Endodermal cell (in vitro differentiated cells): ENCODE data around the gene MYLK2. TPM values are rescaled to one million over a fixed set of nuclear protein-coding genes. Genes with fewer than 3 reads are reported as not detected.
A peak's percentile ranks its signal among the peaks of the same experiment; 100 is the strongest.

Source experiments
- DNase-seq: peaks from one replicate; pipeline ENCODE4 v3.0.0-alpha.2; 2017
- H3K27ac ChIP-seq: 2 replicates; pipeline ENCODE4 v1.5.1; 2013; ENCODE audit warnings: mild to moderate bottlenecking, low read depth, low read length, moderate library complexity
- H3K27me3 ChIP-seq: 2 replicates; pipeline ENCODE4 v1.6.1; 2013; ENCODE audit warnings: mild to moderate bottlenecking, low read length, moderate library complexity; ENCODE audit not compliant: insufficient read depth, control insufficient read depth, poor library complexity, severe bottlenecking
- H3K36me3 ChIP-seq: 2 replicates; pipeline ENCODE4 v1.7.0; 2013; ENCODE audit warnings: mild to moderate bottlenecking, low read length, moderate library complexity; ENCODE audit not compliant: control insufficient read depth, insufficient read depth
- H3K4me1 ChIP-seq: one replicate; pipeline ENCODE4 v1.7.0; 2013; ENCODE audit warnings: low read length; ENCODE audit not compliant: control insufficient read depth, insufficient read depth
- H3K4me3 ChIP-seq: 2 replicates; pipeline ENCODE4 v1.5.1; 2013; ENCODE audit warnings: mild to moderate bottlenecking, low read length, moderate library complexity
- H3K9ac ChIP-seq: 2 replicates; pipeline ENCODE4 v1.6.1; 2013; ENCODE audit warnings: mild to moderate bottlenecking, low read length, moderate library complexity; ENCODE audit not compliant: poor library complexity, severe bottlenecking; ENCODE audit errors: extremely low read depth
- H3K9me3 ChIP-seq: 2 replicates; pipeline ENCODE4 v1.6.1; 2013; ENCODE audit warnings: mild to moderate bottlenecking, low read length, moderate library complexity; ENCODE audit not compliant: control insufficient read depth
- H3K27ac Mint-ChIP-seq: 2 replicates; pipeline ENCODE4 v1.8.0; 2020; ENCODE audit warnings: mixed read lengths
- H3K27me3 Mint-ChIP-seq: 2 replicates; pipeline ENCODE4 v1.8.0; 2021; ENCODE audit warnings: mild to moderate bottlenecking, mixed read lengths; ENCODE audit not compliant: insufficient read depth
- H3K36me3 Mint-ChIP-seq: 2 replicates; pipeline ENCODE4 v1.8.0; 2020; ENCODE audit warnings: low read depth, mixed read lengths
- H3K4me1 Mint-ChIP-seq: 2 replicates; pipeline ENCODE4 v1.8.0; 2020; ENCODE audit warnings: mixed read lengths
- H3K4me3 Mint-ChIP-seq: 2 replicates; pipeline ENCODE4 v1.8.0; 2020; ENCODE audit warnings: mild to moderate bottlenecking, moderate library complexity, mixed read lengths
- H3K9me3 Mint-ChIP-seq: 2 replicates; pipeline ENCODE4 v1.8.0; 2020; ENCODE audit warnings: mild to moderate bottlenecking, mixed read lengths
- WGBS, 2 experiments: methylation state at CpG; one replicate each; pipeline versions ENCODE4 v1.1.5 to v1.1.7; 2013; ENCODE audit warnings: missing lambda C conversion rate in 2 of 2, mixed read lengths in 1 of 2; ENCODE audit not compliant: insufficient coverage in 1 of 2, insufficient read length in 1 of 2; 5-methylcytosine and 5-hydroxymethylcytosine counted together
- total RNA-seq, 2 donors: library from RNA; stranded (reverse); fragmentation: NEBNext Ultra II Directional in 1 of 2; extraction: Animal tissue kit (Norgen Biotek cat#: 25700) in 1 of 2; gene quantifications; 2 replicates in 1 of 2; 3 replicates in 1 of 2; pipeline ENCODE4 v1.2.1, GENCODE V29; 2021
- TF ChIP-seq, protein P1 (sequence below): fragments of 200-600 bp; sonication (generic); conservative IDR thresholded peaks from 2 replicates; pipeline ENCODE4 v1.5.0; 2021; ENCODE audit warnings: antibody characterized with exemption, mild to moderate bottlenecking

Gene MYLK2
- total RNA-seq, 2 donors from 2014 or later: 0.20 to 0.29 TPM

DNA sequence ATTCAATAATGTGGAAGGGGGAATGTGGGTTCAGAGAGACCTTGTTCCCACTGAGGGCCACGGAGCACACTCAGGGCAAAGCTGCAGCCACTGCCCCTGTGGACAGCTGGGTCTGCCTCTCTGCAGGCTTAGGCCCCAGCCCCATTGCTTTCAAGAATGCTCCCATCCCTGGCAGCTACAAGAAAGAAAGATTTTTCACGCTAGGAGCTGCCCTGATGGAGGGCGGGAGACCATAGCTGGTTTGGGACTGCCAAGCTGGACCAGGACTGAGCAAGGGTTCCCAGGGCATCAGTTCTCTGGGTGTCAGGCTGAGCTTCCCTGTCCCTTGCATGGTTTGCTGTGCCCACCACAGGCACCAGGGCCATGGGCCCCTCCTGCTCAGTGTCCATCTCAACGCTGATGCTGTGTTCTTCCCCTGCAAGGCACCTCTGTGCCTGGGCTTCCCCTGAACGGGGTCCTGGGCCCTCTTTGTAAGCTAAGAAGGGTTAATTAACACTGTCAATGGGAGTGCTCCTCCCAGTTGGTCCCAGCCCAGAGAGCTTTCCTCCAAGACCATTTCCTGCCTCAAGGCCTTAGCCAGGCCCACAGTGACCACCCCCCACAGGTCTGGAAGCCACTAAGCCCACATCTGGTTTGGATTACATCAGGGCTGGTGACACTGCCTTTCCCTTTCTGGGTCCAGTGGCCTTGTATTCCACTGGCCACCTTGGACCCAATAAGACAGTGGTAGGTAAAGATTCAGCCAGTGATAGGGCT lies 17.9 kb downstream of the MYLK2 start:
- Mint-ChIP-seq H3K27ac (peak overlapping the region; percentile 27), H3K4me3 (no peak overlapping the region), H3K9me3 (no peaks in the 10 kb centered on the region), H3K36me3 (no peaks in the 10 kb centered on the region), H3K27me3 (no peaks in the 10 kb centered on the region), H3K4me1 (peaks cover 11% of the 10 kb centered on the region)
- Histone ChIP-seq H3K27me3 (no peaks in the 10 kb centered on the region), H3K9me3 (no peaks in the 10 kb centered on the region), H3K36me3 (no peaks in the 10 kb centered on the region), H3K4me1 (peaks cover 5% of the 10 kb centered on the region), H3K27ac (peak overlapping the region; percentile 56), H3K4me3 (no peak overlapping the region), H3K9ac (no peak overlapping the region)
- TF ChIP-seq, protein P1, sequence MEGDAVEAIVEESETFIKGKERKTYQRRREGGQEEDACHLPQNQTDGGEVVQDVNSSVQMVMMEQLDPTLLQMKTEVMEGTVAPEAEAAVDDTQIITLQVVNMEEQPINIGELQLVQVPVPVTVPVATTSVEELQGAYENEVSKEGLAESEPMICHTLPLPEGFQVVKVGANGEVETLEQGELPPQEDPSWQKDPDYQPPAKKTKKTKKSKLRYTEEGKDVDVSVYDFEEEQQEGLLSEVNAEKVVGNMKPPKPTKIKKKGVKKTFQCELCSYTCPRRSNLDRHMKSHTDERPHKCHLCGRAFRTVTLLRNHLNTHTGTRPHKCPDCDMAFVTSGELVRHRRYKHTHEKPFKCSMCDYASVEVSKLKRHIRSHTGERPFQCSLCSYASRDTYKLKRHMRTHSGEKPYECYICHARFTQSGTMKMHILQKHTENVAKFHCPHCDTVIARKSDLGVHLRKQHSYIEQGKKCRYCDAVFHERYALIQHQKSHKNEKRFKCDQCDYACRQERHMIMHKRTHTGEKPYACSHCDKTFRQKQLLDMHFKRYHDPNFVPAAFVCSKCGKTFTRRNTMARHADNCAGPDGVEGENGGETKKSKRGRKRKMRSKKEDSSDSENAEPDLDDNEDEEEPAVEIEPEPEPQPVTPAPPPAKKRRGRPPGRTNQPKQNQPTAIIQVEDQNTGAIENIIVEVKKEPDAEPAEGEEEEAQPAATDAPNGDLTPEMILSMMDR: no peak
- 85 to 87% methylated on average over 3 to 5 of the region's 5 CpGs for WGBS, 2 experiments
- DNase-seq: no peak

DNA sequence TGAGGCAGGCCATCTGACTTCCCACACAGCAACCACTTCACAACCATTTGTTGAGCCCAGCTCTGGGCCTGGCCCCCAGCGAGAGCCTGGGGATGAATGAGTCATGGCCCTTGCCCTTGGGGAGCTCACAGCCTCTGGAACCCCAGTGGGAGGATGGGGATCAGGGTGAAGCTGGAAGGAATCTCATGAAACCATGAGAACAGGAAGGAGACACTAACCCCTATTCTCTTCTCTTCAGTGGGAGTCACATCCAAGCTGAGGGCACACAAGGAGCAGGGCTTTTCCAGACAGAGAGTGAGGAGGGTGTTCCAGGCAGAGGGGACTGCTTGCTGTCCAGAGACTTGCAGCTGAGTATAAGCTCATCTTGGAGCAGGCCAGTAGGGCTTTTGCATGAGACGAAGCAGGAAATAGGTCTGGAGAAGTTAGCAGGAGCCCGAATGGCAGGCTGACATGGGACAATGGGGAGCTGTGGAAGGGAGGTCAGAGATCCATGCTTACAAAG lies 18.8 kb downstream of the MYLK2 start:
- Histone ChIP-seq H3K27ac (peak overlapping the region; percentile 61), H3K4me3 (no peak overlapping the region), H3K36me3 (no peaks in the 10 kb centered on the region), H3K27me3 (no peaks in the 10 kb centered on the region), H3K9ac (no peak overlapping the region), H3K9me3 (no peaks in the 10 kb centered on the region), H3K4me1 (peaks cover 5% of the 10 kb centered on the region)
- Mint-ChIP-seq H3K27ac (no peak overlapping the region), H3K4me3 (no peak overlapping the region), H3K4me1 (peaks cover 16% of the 10 kb centered on the region), H3K27me3 (no peaks in the 10 kb centered on the region), H3K9me3 (no peaks in the 10 kb centered on the region), H3K36me3 (no peaks in the 10 kb centered on the region)
- DNase-seq: no peak
- 72 to 84% methylated on average over 2 to 3 of the region's 3 CpGs for WGBS, 2 experiments
- TF ChIP-seq, protein P1: no peak

DNA sequence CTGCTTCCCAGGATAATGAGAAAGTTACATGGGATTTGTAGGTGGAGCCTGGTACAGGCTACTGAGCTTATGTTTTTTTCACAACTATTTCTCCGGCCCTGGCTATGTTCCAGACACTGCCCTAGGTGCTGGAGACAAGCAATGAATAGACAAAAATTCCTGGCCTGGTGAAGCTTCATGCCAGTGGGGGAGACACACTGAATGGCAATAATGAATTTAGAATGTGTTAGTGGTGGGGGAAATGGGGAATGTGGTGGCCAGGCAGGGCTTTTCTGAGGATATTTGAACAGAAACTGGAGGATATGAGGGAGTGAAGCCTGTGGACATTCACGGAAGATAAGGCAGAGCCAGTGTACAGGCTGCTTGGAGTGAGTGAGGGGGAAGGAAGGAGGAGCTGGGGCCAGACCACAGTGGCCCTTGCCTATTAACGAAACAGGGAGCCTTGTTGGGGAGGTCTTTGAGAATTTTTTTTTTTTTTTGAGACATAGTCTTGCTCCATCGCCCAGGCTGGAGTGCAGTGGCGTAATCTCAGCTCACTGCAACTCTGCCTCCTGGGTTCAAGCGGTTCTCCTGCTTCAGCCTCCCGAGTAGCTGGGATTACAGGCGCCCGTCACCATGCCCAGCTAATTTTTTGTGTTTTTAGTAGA lies 19.6 kb downstream of the MYLK2 start:
- no peaks in the 10 kb centered on the region for H3K9me3 Mint-ChIP-seq
- WGBS, 2 experiments: 88 to 100% methylated on average over 2 to 7 of the region's 9 CpGs
- peaks cover 18% of the 10 kb centered on the region for H3K4me1 Mint-ChIP-seq
- no peaks in the 10 kb centered on the region for H3K36me3 ChIP-seq
- H3K4me3 Mint-ChIP-seq: no peak overlapping the region
- H3K27me3 ChIP-seq: no peaks in the 10 kb centered on the region
- no peaks in the 10 kb centered on the region for H3K36me3 Mint-ChIP-seq
- no peaks in the 10 kb centered on the region for H3K27me3 Mint-ChIP-seq
- H3K27ac Mint-ChIP-seq: no peak overlapping the region
- no peaks in the 10 kb centered on the region for H3K9me3 ChIP-seq
- H3K4me3 ChIP-seq: no peak overlapping the region
- H3K9ac ChIP-seq: no peak overlapping the region
- peaks cover 5% of the 10 kb centered on the region for H3K4me1 ChIP-seq
- no peak for DNase-seq
- TF ChIP-seq, protein P1: no peak
- H3K27ac ChIP-seq: peak overlapping the region; percentile 49
